ENCODE measurements around the gene DNAJB8. TPM values are rescaled to one million over a fixed set of nuclear protein-coding genes. Genes with fewer than 3 reads are reported as not detected.

Gene DNAJB8
- total and polyA plus RNA-seq, 9 of the 15 experiments (the other 6 are each of a cell fraction or from before 2014, with no cell fraction given) = not detected

DNA sequence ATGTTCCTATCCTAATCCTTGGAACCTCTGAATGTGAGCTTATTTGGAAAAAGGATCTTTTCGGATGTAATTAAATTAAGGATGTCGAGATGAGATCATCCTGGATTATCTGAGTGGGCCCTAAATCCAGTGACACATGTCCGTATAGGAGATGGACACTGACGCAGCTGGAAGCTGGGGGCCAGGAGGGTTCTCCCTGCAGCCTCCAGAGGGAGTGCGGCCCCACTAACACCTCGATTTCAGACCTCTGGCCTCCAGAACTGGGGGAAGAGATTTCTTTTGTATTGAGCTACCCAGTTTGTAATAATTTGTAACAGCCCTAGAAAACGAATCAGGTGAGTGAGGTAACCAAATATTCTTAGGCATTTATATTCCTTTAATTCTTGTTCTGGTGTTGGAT is 2.5 kb downstream of the DNAJB8 start:
- in situ Hi-C loops (cut with MboI) (no loop called here), intact Hi-C loops (cut with micrococcal nuclease) (no loop called here)
- Histone ChIP-seq H3K36me3 (ENCODE audit: control insufficient read depth, insufficient read depth, low read length) (no peaks in the 10 kb centered on the region), H3K9me1 (ENCODE audit: control insufficient read depth, insufficient read depth, low read length) (peaks cover 3% of the 10 kb centered on the region), H4K20me1 (replicated peaks; ENCODE audit: control insufficient read depth, insufficient read depth, low read length) (no peaks in the 10 kb centered on the region), H2AFZ (ENCODE audit: low read depth, low read length) (no peak overlapping the region), H3K4me2 (ENCODE audit: insufficient read depth, low read length) (no peak overlapping the region), H3K79me2 (ENCODE audit: control insufficient read depth, insufficient read depth, low read length) (no peaks in the 10 kb centered on the region), H3K9ac (ENCODE audit: insufficient read depth in 1 of 2, low read depth in 2 of 2, low read length in 2 of 2) (no peak overlapping the region), H3K4me1 (replicated peaks in 1 of 2; ENCODE audit: control insufficient read depth in 2 of 2, insufficient read depth in 2 of 2, low read length in 2 of 2) (peaks cover 4 to 23% of the 10 kb centered on the region in 2 experiments; a peak in 4 of 5 replicates), H3K4me3 (no peak overlapping the region), H3K27ac (ENCODE audit: extremely low read depth, low read depth, low read length) (no peak overlapping the region), H3K9me3 (replicated peaks; ENCODE audit: control insufficient read depth, insufficient read depth, low read depth, low read length) (no peaks in the 10 kb centered on the region), H3K27me3 (ENCODE audit: control insufficient read depth in 2 of 2, insufficient read depth in 2 of 2, low read length in 2 of 2) (peaks cover 4 to 21% of the 10 kb centered on the region in 2 experiments; a peak in 4 of 5 replicates)
- WGBS (ENCODE audit: insufficient coverage, low coverage, missing lambda C conversion rate) = 21% methylated on average over 6 of the region's 7 CpGs
- peak in 1 of 2 experiments; percentile 48; a peak in 2 of 4 replicates for TF ChIP-seq RAD21 (CRISPR knock-in tag; conservative IDR thresholded peaks at IDR 0.05 in 1 of 2, IDR thresholded peaks at IDR 0.05 in 1 of 2)
- TF ChIP-seq CREM (IDR thresholded peaks at IDR 0.05; ENCODE audit: low read depth) = no peak
- TF ChIP-seq, protein P1, sequence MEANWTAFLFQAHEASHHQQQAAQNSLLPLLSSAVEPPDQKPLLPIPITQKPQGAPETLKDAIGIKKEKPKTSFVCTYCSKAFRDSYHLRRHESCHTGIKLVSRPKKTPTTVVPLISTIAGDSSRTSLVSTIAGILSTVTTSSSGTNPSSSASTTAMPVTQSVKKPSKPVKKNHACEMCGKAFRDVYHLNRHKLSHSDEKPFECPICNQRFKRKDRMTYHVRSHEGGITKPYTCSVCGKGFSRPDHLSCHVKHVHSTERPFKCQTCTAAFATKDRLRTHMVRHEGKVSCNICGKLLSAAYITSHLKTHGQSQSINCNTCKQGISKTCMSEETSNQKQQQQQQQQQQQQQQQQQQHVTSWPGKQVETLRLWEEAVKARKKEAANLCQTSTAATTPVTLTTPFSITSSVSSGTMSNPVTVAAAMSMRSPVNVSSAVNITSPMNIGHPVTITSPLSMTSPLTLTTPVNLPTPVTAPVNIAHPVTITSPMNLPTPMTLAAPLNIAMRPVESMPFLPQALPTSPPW (CRISPR knock-in tag; IDR thresholded peaks at IDR 0.05) = no peak
- TF ChIP-seq ZSCAN29 (IDR thresholded peaks at IDR 0.05) = no peak
- TF ChIP-seq MECOM (CRISPR knock-in tag; IDR thresholded peaks at IDR 0.05) = no peak
- TF ChIP-seq, protein P2, sequence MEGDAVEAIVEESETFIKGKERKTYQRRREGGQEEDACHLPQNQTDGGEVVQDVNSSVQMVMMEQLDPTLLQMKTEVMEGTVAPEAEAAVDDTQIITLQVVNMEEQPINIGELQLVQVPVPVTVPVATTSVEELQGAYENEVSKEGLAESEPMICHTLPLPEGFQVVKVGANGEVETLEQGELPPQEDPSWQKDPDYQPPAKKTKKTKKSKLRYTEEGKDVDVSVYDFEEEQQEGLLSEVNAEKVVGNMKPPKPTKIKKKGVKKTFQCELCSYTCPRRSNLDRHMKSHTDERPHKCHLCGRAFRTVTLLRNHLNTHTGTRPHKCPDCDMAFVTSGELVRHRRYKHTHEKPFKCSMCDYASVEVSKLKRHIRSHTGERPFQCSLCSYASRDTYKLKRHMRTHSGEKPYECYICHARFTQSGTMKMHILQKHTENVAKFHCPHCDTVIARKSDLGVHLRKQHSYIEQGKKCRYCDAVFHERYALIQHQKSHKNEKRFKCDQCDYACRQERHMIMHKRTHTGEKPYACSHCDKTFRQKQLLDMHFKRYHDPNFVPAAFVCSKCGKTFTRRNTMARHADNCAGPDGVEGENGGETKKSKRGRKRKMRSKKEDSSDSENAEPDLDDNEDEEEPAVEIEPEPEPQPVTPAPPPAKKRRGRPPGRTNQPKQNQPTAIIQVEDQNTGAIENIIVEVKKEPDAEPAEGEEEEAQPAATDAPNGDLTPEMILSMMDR (IDR thresholded peaks at IDR 0.05 in 2 of 3, conservative IDR thresholded peaks at IDR 0.05 in 1 of 3; ENCODE audit: insufficient read depth in 2 of 3, low read depth in 1 of 3, low read length in 3 of 3) = peak; percentile 54 to 58 (median 57)
- TF ChIP-seq, protein P3, sequence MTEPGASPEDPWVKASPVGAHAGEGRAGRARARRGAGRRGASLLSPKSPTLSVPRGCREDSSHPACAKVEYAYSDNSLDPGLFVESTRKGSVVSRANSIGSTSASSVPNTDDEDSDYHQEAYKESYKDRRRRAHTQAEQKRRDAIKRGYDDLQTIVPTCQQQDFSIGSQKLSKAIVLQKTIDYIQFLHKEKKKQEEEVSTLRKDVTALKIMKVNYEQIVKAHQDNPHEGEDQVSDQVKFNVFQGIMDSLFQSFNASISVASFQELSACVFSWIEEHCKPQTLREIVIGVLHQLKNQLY (CRISPR knock-in tag; conservative IDR thresholded peaks at IDR 0.05) = no peak
- TF ChIP-seq, protein P4, sequence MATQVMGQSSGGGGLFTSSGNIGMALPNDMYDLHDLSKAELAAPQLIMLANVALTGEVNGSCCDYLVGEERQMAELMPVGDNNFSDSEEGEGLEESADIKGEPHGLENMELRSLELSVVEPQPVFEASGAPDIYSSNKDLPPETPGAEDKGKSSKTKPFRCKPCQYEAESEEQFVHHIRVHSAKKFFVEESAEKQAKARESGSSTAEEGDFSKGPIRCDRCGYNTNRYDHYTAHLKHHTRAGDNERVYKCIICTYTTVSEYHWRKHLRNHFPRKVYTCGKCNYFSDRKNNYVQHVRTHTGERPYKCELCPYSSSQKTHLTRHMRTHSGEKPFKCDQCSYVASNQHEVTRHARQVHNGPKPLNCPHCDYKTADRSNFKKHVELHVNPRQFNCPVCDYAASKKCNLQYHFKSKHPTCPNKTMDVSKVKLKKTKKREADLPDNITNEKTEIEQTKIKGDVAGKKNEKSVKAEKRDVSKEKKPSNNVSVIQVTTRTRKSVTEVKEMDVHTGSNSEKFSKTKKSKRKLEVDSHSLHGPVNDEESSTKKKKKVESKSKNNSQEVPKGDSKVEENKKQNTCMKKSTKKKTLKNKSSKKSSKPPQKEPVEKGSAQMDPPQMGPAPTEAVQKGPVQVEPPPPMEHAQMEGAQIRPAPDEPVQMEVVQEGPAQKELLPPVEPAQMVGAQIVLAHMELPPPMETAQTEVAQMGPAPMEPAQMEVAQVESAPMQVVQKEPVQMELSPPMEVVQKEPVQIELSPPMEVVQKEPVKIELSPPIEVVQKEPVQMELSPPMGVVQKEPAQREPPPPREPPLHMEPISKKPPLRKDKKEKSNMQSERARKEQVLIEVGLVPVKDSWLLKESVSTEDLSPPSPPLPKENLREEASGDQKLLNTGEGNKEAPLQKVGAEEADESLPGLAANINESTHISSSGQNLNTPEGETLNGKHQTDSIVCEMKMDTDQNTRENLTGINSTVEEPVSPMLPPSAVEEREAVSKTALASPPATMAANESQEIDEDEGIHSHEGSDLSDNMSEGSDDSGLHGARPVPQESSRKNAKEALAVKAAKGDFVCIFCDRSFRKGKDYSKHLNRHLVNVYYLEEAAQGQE (IDR thresholded peaks at IDR 0.05; ENCODE audit: borderline replicate concordance) = peak; percentile 46; the same call in 1 of the 2 replicates
- TF ChIP-seq, protein P4 (CRISPR knock-in tag; IDR thresholded peaks at IDR 0.05; ENCODE audit: low read depth) = no peak
- TF ChIP-seq SMC3 (conservative IDR thresholded peaks at IDR 0.05; ENCODE audit: insufficient read depth, low read depth, low read length) = 0 out of 2 replicates have a peak, but pooled peaks have one; percentile 18
- ChIA-PET POLR2A (interaction anchor here (1.6 to 2.8 kb wide), 2 partner anchors 12 to 16 kb away, joined by 7 to 20 read pairs; no protein-coding TSS in a partner anchor), CTCF (ENCODE audit: low intra/inter-chr PET ratio) (no interaction called here)
- no TSS peak for BruUV-seq (replicated peaks)
- FAIRE-seq = no peak
- peak in 3 of 4 experiments; percentile 37 to 49 (median 42) for DNase-seq (ENCODE audit: extremely low read depth in 1 of 4, low spot score in 3 of 4)
- ATAC-seq = peak; percentile 80

Data from K562 (cell line).